Fibroblast of villous mesenchyme (primary cell): ENCODE data around the gene MGAT4C. TPM values are rescaled to one million over a fixed set of nuclear protein-coding genes. Genes with fewer than 3 reads are reported as not detected.

Source experiments
- DNase-seq: peaks from one replicate; pipeline ENCODE4 v3.0.0-alpha.2; 2010; ENCODE audit warnings: low read depth
- H3K4me3 ChIP-seq: 2 replicates; pipeline ENCODE4 v1.5.1; 2011; ENCODE audit warnings: low read depth, mild to moderate bottlenecking, low read length
- CTCF ChIP-seq: IDR thresholded peaks from 2 replicates; pipeline ENCODE4 v1.5.1; 2012; ENCODE audit warnings: low read depth, mild to moderate bottlenecking, low read length; ENCODE audit not compliant: insufficient read depth
- total RNA-seq: library from RNA; depleted of rRNA; stranded (reverse); fragments of >200 nt; gene quantifications from 2 replicates; pipeline ENCODE4 v1.2.3, GENCODE V29; 2012

MGAT4C gene
- total RNA-seq, 1 donor = not detected

- no peak for DNase-seq
- H3K4me3 ChIP-seq = no peak overlapping the region
- TF ChIP-seq CTCF = no peak
Observed at GRCh38 chr12:86254399-86255107, 1.6 kb downstream of the MGAT4C start.

- peak; percentile 8 for DNase-seq
- no peak for TF ChIP-seq CTCF
- no peak overlapping the region for H3K4me3 ChIP-seq
Observed at GRCh38 chr12:86249851-86250250, 6.3 kb downstream of the MGAT4C start.

GRCh38 chr12:86249276-86249675 is 6.9 kb downstream of the MGAT4C start:
- no peak overlapping the region for H3K4me3 ChIP-seq
- no peak for DNase-seq
- no peak for TF ChIP-seq CTCF

- no peak for TF ChIP-seq CTCF
- H3K4me3 ChIP-seq = no peak overlapping the region
- no peak for DNase-seq
Observed at GRCh38 chr12:86247871-86248270, 8.3 kb downstream of the MGAT4C start.

- no peak for DNase-seq
- TF ChIP-seq CTCF = no peak
- no peak overlapping the region for H3K4me3 ChIP-seq
Observed at GRCh38 chr12:86241600-86241999, 14.6 kb downstream of the MGAT4C start.

GRCh38 chr12:86234316-86234855 is 21.8 kb downstream of the MGAT4C start:
- no peak for TF ChIP-seq CTCF
- DNase-seq = no peak
- H3K4me3 ChIP-seq = no peak overlapping the region
